HCT116 (cell line): ENCODE measurements around the gene ISCA1.
A peak's percentile ranks its signal among the peaks of the same experiment; 100 is the strongest.

Experiments used
- CTCF ChIP-seq, 3 experiments: fragments of 200-600 bp in 1 of 3; sonication (generic) in 1 of 3; IDR thresholded peaks in 2 of 3; conservative IDR thresholded peaks in 1 of 3; 2 replicates each; pipeline ENCODE4 v1.5.1; 2012 to 2017; ENCODE audit warnings: low read depth in 2 of 3, low read length in 2 of 3, antibody characterized with exemption in 1 of 3, borderline replicate concordance in 1 of 3, control low read depth in 1 of 3, mild to moderate bottlenecking in 1 of 3, mixed read lengths in 1 of 3, mixed run types in 1 of 3, moderate library complexity in 1 of 3; ENCODE audit not compliant: insufficient read depth in 1 of 3
- EGR1 ChIP-seq: IDR thresholded peaks from 2 replicates; pipeline ENCODE4 v1.6.1; 2012; ENCODE audit warnings: low read depth
- EZH2 ChIP-seq: fragments of 200-600 bp; sonication (generic); IDR thresholded peaks from 2 replicates; pipeline ENCODE4 v1.6.1; 2017; ENCODE audit warnings: antibody characterized with exemption, mixed run types
- POLR2A ChIP-seq: IDR thresholded peaks from 2 replicates; pipeline ENCODE4 v1.7.0; 2011; ENCODE audit warnings: borderline replicate concordance; ENCODE audit not compliant: insufficient read depth, insufficient read length; ENCODE audit errors: extremely low read depth
- POLR2AphosphoS5 ChIP-seq: IDR thresholded peaks from 2 replicates; pipeline ENCODE4 v1.6.1; 2011; ENCODE audit warnings: mild to moderate bottlenecking, low read depth, low read length, moderate library complexity
- SRF ChIP-seq: IDR thresholded peaks from 2 replicates; pipeline ENCODE4 v1.6.1; 2012; ENCODE audit warnings: low read depth
- ZBTB33 ChIP-seq: IDR thresholded peaks from 2 replicates; pipeline ENCODE4 v1.6.1; 2011; ENCODE audit warnings: mild to moderate bottlenecking, low read length, moderate library complexity; ENCODE audit not compliant: insufficient replicate concordance; ENCODE audit errors: extremely low read depth
- ZFX ChIP-seq: fragments of 450-650 bp; IDR thresholded peaks from 2 replicates; pipeline ENCODE4 v1.6.1; 2017

GRCh38 chr9:86275962-86276361 lies 6.4 kb downstream of the ISCA1 start:
- no peak for TF ChIP-seq SRF
- peak; percentile 14 to 27 (median 26); a peak in 1 of 6 replicates for TF ChIP-seq CTCF (IDR thresholded peaks at IDR 0.05 in 2 of 3, conservative IDR thresholded peaks at IDR 0.05 in 1 of 3; ENCODE audit: borderline replicate concordance in 1 of 3, insufficient read depth in 1 of 3, low read depth in 2 of 3, low read length in 2 of 3)
- TF ChIP-seq EGR1 = no peak
- no peak for TF ChIP-seq ZFX
- no peak for TF ChIP-seq ZBTB33
- no peak for TF ChIP-seq POLR2AphosphoS5
- TF ChIP-seq POLR2A = no peak
- no peak for TF ChIP-seq EZH2
